Posterior vena cava (tissue), 2 donors: ENCODE measurements around the gene TTYH2. TPM values are rescaled to one million over a fixed set of nuclear protein-coding genes. Genes with fewer than 3 reads are reported as not detected.

Experiments used
- DNase-seq: peaks from one replicate; pipeline ENCODE4 v3.0.0-alpha.2; 2020; ENCODE audit warnings: low spot score
- intact Hi-C, 2 donors: fragments of 100-400 bp; cut with DNase I; formaldehyde crosslinking; loops; one replicate each; pipeline versions ENCODE4 v1.14.1 to v1.14.2; 2022 to 2023
- total RNA-seq, 2 donors: library from RNA; stranded (reverse); fragmentation: NEBNext Ultra II Directional; extraction: Animal tissue kit (Norgen Biotek cat#: 25700); gene quantifications; one replicate each; pipeline ENCODE4 v1.2.1, GENCODE V29; 2021
- donor health status: DM: yes; HTN: yes; CAD: no.
- donor health status: DM: yes; HTN: yes; CAD: no.

Gene TTYH2
- total RNA-seq, 2 donors from 2014 or later = 3.2 to 5.5 TPM

DNA sequence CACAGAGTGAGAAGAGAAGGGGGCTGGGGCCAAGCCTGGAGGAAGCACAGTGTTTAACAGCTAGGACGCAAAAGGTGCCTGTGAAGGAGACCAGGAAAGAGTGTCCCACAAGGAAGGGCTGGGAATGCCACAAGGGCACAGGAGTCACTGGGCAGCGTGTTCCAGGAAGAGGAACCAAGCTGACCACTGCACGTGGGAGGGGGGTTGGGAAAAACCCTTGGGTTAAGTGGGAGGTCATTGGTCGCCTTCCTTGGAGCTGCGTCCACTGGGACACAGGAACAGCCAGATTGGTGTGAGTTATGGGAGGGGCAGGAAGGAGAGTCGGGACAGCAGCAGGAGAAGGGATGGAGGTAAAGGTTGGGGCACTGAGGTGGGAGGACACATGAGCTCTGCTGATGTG is 12.9 kb downstream of the TTYH2 start:
- DNase-seq = no peak
- intact Hi-C loops = no loop called here

DNA sequence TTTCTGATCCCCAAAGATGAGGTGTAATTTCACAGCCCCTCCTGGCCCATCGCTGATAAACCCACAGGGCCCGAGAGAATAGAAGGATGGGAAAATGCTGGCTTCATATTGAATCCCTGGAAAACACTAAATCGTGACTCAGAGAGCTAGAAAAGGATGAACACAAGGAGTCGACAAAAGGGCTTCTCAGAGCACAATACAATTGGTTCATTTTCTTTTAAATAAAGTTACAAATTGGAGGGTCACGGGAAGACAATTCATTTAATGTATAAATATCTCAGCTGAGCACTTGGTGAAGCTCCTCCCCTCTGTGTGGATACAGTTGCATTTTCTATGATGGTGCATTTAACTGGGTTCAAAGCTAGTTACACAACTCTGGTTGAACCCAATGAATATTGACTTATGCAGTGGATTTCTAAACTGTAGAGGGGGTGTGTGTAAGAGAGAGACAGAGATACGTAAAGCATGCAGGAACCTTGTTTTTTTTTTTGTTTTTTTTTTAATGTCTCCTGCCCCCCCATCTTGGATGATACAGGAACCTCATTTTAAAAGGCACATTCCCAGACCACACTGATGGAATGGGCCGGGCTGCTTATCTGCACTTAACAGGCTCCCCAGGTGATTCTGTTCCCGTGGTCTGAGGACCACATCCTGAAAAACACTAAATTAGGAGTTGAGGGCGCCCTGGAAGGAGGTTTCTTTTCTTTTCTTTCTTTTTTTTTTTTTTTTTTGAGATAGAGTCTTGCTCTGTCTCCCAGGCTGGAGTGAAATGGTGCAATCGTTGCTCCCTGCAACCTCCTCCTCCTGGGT is 14.1 kb downstream of the TTYH2 start:
- intact Hi-C loops = no loop called here
- DNase-seq = no peak

DNA sequence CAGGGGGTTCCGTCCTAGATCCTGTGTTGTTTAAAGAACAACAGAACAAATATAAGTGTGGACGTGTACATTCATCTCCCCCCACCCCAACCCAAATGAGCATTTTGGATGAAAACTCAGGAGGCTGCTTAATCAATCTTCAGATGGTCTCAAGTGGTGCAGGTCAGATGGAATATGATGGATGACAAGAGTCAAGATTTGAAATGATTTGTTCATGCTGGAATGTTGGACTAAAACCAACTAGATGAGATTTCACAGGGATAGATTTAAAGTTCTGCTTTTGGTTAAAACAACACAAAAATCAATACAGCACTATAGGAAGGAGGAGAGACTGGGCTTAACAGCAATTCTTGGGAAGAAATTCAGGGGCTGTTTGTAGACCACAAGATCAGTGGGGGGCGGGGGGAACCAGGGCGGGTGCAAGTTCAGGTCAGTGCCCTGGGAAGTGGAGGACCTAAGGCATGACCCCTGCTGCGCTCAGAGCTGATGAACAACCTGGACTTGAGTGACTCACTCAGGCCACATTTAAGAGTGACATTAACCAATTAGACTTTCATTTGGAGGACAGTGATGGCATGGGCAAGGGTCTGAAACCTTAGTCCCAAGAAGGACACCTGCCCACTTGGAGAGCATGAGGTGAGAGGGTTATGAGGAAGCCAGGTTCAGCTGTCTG is 15.1 kb downstream of the TTYH2 start:
- DNase-seq = no peak
- intact Hi-C loops = no loop called here

DNA sequence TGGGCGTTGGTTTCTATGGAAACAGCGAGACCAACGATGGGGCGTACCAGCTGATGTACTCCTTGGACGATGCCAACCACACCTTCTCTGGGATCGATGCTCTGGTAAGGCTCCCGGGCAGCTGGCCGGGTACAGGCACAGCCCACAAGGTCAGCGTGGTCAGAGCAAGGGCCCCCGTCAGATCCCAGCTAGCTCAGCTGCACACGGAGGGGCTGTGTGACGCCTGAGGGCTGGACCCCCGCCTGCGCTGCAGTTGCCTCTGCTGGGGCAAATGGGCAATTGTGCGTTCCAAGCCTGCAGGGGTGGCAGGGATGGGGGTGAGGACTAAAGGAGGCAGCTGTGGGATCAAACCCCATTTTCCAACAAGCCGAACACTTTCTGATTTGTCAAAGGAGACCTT is 17.5 kb downstream of the TTYH2 start:
- intact Hi-C loops = no loop called here
- DNase-seq = no peak

DNA sequence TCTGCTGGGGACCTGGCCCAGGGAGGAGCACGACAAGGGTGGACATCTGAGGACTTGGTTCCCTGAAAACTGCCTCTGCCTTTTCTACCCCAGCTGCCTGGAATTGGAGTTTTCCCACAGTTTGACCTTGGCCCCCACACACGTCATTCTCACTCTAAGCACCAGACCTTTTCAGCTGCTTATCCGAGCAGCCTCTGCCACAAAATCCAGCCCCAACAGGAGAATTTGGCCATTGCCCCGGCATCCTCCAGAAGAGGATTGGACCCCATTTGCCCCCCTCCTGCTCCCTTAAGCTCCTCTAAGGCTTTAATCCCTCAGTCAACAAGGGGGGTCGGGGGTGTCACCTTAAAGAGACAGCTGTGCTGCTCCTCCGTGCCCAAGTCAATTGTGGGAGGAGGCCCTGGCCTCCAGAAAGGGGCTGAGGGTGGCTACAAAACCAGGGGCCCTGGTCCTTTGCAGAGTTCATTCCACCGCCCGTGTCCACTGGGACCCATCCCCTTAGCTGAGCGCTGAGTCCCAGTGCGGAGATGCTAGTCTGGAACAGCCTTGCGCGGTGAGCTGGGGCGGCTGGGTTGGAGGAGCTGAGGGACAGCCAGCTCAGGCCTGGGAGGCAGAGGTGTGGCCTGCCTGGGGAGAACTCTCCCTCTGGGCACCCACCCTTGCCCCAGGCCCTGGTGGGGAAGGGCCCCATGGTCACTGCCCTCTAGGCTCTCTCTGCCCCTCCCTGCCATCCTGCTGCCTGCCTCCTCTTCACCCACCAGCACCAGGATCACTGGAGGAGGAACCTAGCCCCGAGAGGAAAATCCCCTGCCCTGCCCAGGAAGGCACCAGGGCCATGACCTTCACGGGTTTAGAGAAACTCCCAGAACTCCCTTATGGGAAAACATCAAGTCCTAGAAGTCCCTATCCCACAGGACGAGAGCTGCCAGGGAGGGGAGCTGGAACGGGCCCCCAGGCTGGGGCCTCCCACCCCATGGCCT is 18.8 kb downstream of the TTYH2 start:
- DNase-seq = no peak
- intact Hi-C loops = no loop called here

DNA sequence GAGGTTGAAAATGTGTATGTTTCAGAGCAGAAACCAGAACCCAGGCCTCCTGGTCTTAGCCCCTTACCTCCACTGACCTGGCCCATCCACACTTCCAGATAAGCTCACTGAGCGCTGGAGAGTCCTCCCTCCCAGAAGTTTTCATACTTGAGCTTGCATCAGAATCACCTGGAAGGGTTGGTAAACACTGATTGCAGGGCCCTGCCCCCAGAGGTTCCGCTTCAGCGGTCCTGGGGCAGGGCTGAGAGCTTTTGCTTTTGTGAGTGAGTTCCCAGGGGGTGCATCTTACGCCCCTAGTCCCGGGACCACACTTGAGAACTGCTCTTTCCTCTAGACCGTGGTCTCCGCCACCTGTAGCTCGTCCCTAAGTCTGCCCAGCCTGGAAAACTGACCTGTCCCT is 20.6 kb downstream of the TTYH2 start:
- intact Hi-C loops = no loop called here
- DNase-seq = no peak

DNA sequence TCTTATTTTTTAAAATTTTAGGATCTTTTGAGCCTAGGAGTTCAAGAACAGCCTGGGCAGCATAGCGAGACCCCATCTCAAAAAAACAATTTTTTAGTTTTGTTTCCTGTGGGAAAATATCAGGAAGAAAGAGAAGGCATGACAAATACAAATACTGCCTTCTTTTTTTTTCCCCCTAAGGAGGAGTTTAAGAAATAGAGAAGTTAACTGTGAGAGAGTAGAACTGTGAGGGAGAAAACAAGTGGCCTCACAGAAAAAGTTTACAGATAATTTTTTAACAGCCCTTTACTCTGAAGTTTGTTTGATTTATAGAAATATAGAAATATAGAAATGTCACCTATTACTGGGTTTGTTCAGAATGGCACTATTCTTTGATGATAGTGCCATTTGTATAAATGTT is 21.1 kb downstream of the TTYH2 start:
- DNase-seq = no peak

GRCh38 chr17:74235040-74235581 is 21.7 kb downstream of the TTYH2 start:
- intact Hi-C loops = no loop called here
- DNase-seq = no peak

More for the DNA sequence above, 21.1 kb downstream of the TTYH2 start:
- intact Hi-C loops = no loop called here

GRCh38 chr17:74235911-74236371 is 22.6 kb downstream of the TTYH2 start:
- intact Hi-C loops = no loop called here

DNA sequence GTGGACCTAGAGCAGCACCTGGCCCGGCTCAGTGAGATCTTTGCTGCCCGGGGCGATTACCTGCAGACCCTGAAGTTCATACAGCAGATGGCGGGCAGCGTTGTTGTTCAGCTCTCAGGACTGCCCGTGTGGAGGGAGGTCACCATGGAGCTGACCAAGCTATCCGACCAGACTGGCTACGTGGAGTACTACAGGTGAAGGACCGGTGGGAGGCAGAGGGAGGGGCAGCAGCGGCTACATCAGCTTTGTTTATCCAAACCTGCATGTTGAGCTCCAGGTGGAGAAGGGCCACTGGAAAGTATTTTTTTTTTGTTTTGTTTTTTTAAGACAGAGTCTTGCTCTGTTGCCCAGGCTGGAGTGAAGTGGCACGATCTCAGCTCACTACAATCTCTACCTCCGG is 23.9 kb downstream of the TTYH2 start:
- DNase-seq = no peak
- intact Hi-C loops = no loop called here

More at GRCh38 chr17:74235911-74236371, 22.6 kb downstream of the TTYH2 start:
- DNase-seq = no peak

DNA sequence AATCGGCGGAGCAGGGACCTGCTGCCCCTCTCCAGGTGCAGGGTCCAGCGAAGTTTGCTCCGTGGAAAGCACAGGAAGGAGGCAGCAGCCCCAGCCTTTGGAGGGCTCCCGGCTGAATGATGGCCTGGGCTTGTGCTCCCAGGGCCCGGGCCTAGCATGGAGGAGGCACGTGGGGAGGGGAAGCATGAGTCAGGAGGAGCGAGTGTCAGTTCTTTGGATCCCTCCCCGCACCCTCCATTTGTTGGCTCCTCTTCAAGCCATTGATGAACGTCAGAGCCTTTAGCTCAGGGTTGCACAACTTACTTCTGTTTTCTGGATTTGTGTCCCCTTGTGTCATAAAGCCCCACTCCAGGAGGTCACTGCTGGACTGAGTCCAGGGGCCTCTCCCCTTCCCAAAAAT is 25.8 kb downstream of the TTYH2 start:
- intact Hi-C loops = no loop called here
- peak; percentile 88 for DNase-seq

DNA sequence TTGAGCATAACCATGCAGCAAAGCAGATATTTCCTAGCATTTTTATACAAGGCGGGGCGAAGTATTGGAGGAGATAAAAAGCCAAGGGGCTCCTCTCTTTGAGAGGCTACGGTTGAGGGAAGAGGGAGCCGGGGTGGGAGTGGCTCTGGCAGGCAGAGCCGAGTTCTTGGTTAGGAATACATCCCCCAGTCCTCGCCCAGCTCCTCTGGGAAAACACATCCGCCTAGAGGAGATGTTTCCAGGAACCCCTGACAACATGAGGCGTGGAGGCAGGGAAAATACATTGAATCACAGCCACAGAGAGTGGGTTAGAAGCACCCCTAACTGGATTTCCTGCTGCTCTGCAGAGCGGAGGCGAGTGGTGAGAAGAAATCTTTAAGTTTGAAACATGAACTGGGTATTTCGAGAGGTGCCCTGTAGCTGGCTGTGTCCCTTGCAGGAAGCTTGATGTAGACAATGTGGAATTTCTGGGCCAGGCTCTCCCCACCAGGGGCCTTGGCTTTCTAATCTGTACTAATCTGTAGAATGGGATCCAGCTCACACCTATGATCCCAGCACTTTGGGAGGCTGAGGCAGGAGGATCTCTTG is 27.3 kb downstream of the TTYH2 start:
- intact Hi-C loops = no loop called here
- no peak for DNase-seq

GRCh38 chr17:74241431-74241830 is 28.1 kb downstream of the TTYH2 start:
- intact Hi-C loops = no loop called here
- no peak for DNase-seq

GRCh38 chr17:74241847-74242246 is 28.5 kb downstream of the TTYH2 start:
- DNase-seq = no peak
- intact Hi-C loops = no loop called here

- intact Hi-C loops = no loop called here
- DNase-seq = no peak
These were observed 29.8 kb downstream of the TTYH2 start for GRCh38 chr17:74243013-74243755.

DNA sequence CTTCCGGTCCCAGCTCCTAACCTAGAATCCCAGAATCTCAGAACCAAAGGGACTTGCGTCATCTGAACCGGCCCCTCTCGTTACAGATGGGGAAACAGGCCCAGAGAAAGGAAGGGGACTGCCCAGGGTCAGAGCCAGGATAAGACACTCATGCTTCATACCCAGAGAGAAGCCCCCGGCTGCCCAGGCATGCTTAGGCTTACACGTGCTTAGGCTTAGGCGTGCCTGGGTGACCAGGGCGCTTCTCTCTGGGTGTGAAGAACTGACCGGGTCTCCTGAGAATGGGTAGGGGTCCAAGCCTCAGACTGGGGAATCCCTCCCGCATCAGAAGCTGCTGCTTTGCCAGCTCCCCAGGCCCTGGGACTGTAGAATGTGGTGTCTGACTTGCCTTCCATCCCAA is 30.8 kb downstream of the TTYH2 start:
- intact Hi-C loops = no loop called here

GRCh38 chr17:74244548-74244947 is 31.2 kb downstream of the TTYH2 start:
- intact Hi-C loops = no loop called here
- DNase-seq = no peak

More for the DNA sequence above, 30.8 kb downstream of the TTYH2 start:
- DNase-seq = no peak

DNA sequence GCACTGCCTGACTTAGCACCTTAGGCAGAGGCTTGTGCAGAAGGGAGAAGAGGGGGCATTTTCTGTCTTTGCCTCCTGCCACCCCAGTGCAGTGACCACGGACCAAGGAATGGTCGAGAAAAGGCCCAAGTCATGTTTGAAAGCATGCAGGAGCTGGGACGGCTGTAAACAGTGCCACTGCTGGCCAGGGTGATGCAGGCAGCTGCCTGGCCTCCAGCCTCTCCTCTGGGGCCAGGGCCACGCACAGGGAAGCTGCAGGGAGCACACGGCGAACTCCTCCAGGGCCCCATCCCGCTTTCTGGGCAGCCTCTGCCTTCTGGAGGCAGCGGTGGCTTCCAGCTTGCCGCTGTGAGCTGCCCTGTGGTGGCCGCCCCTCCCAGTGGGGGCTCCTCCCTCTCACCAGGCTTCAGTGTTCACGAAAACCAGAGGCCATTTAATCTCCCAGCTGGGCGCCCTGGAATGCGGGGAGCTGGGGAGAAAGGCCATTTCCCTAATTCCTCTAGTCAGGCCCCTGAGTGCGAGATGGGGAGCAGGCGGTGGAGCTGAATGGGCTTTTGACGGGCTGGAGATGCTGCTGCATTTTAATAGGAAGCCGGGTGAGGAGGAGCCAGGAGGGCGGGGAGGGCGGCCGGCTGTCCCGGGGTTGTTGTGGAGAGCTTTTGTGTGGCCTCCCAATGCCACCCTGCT is 31.9 kb downstream of the TTYH2 start:
- intact Hi-C loops = no loop called here
- DNase-seq = no peak
